ENCODE data around the gene CDH23.

Gene CDH23

GRCh38 chr10:71767420-71768035 lies 370.8 kb downstream of the CDH23 start:
- DNase-seq, result no peak

GRCh38 chr10:71769279-71769823 lies 372.6 kb downstream of the CDH23 start:
- DNase-seq, result no peak

- no peak for DNase-seq
Observed at GRCh38 chr10:71770255-71770654, 373.5 kb downstream of the CDH23 start.

GRCh38 chr10:71770789-71771188 lies 374.1 kb downstream of the CDH23 start:
- no peak for DNase-seq

- DNase-seq, result no peak
Observed at GRCh38 chr10:71771204-71771603, 374.5 kb downstream of the CDH23 start.

GRCh38 chr10:71771821-71772617 lies 375.3 kb downstream of the CDH23 start:
- no peak for DNase-seq

GRCh38 chr10:71772832-71773220 lies 376.1 kb downstream of the CDH23 start:
- no peak for DNase-seq

GRCh38 chr10:71773221-71773971 lies 376.7 kb downstream of the CDH23 start, which contains the start of gene VSIR:
VSIR (minus strand) TSS chr10:71773520; CDS start chr10:71773439, 81 bp downstream.
- no peak for DNase-seq

- DNase-seq, result no peak
Observed at GRCh38 chr10:71774916-71775702, 378.4 kb downstream of the CDH23 start.

- DNase-seq, result no peak
Observed at GRCh38 chr10:71776481-71776925, 379.8 kb downstream of the CDH23 start.

GRCh38 chr10:71777213-71777985 lies 380.7 kb downstream of the CDH23 start:
- no peak for DNase-seq

GRCh38 chr10:71778071-71778825 lies 381.5 kb downstream of the CDH23 start:
- DNase-seq, result no peak

GRCh38 chr10:71779641-71780040 lies 382.9 kb downstream of the CDH23 start:
- DNase-seq, result no peak

- no peak for DNase-seq
Observed at GRCh38 chr10:71780156-71780555, 383.4 kb downstream of the CDH23 start.

- DNase-seq, result no peak
Observed at GRCh38 chr10:71780719-71781118, 384.0 kb downstream of the CDH23 start.

- DNase-seq, result no peak
Observed at GRCh38 chr10:71782221-71782916, 385.6 kb downstream of the CDH23 start.

- no peak for DNase-seq
Observed at GRCh38 chr10:71782917-71783490, 386.3 kb downstream of the CDH23 start.

- DNase-seq, result no peak
Observed at GRCh38 chr10:71783917-71784678, 387.4 kb downstream of the CDH23 start.

GRCh38 chr10:71784679-71785272 lies 388.1 kb downstream of the CDH23 start:
- DNase-seq, result no peak

Measured in NCI-H187 treated with DMSO at 0.1 percent for 48 hours (cell line).